T-helper 9 cell (primary cell): ENCODE measurements around the gene EHMT1.
"Not testable (repeated sequence)": the region's sequence is repeated elsewhere in the genome, so short reads cannot be mapped to it uniquely, and the experiment has no call there.

ENCODE experiments used
- DNase-seq: peaks from one replicate; pipeline ENCODE4 v3.0.0-alpha.2; 2020

Gene EHMT1

GRCh38 chr9:137876269-137876668 is 257.5 kb downstream of the EHMT1 start:
- no peak for DNase-seq

GRCh38 chr9:137876781-137877386 is 258.1 kb downstream of the EHMT1 start:
- no peak for DNase-seq

GRCh38 chr9:137877506-137878122 is 258.8 kb downstream of the EHMT1 start, which contains the start of gene CACNA1B:
TSS of gene CACNA1B (plus strand) at chr9:137877782. CDS start at chr9:137877934, 152 bp downstream.
- DNase-seq: not testable (repeated sequence)

- no peak for DNase-seq
Measured at GRCh38 chr9:137878146-137878941, 259.5 kb downstream of the EHMT1 start.

GRCh38 chr9:137879052-137879451 is 260.2 kb downstream of the EHMT1 start:
- DNase-seq: no peak

- no peak for DNase-seq
Measured at GRCh38 chr9:137879566-137880150, 260.9 kb downstream of the EHMT1 start.

GRCh38 chr9:137880160-137880975 is 261.6 kb downstream of the EHMT1 start:
- no peak for DNase-seq

GRCh38 chr9:137880976-137881530 is 262.2 kb downstream of the EHMT1 start:
- DNase-seq: no peak

GRCh38 chr9:137881591-137882505 is 263.0 kb downstream of the EHMT1 start:
- no peak for DNase-seq

- DNase-seq: no peak
Measured at GRCh38 chr9:137882506-137882821, 263.7 kb downstream of the EHMT1 start.

GRCh38 chr9:137883977-137884376 is 265.2 kb downstream of the EHMT1 start:
- not testable (repeated sequence) for DNase-seq

- not testable (repeated sequence) for DNase-seq
Measured at GRCh38 chr9:137884547-137884946, 265.7 kb downstream of the EHMT1 start.

- DNase-seq: not testable (repeated sequence)
Measured at GRCh38 chr9:137885121-137885520, 266.3 kb downstream of the EHMT1 start.
